ENCODE data around the gene CARD16.

Gene CARD16

GRCh38 chr11:105054723-105055493 lies 9.8 kb upstream of the CARD16 start (continued):
- TF ChIP-seq TCF4 (CRISPR knock-in tag; IDR thresholded peaks at IDR 0.05; ENCODE audit: borderline replicate concordance): no peak

- no peak for TF ChIP-seq GLIS3 (CRISPR knock-in tag; IDR thresholded peaks at IDR 0.05)
- no peak for TF ChIP-seq PPARA (CRISPR knock-in tag; IDR thresholded peaks at IDR 0.05; ENCODE audit: borderline replicate concordance)
- TF ChIP-seq ZNF565 (CRISPR knock-in tag; conservative IDR thresholded peaks at IDR 0.05; ENCODE audit: low read depth): no peak
- TF ChIP-seq ZNF8 (CRISPR knock-in tag; IDR thresholded peaks at IDR 0.05): no peak
- no peak for TF ChIP-seq TOX (CRISPR knock-in tag; IDR thresholded peaks at IDR 0.05; ENCODE audit: borderline replicate concordance)
- no peak for TF ChIP-seq ESRRG (CRISPR knock-in tag; IDR thresholded peaks at IDR 0.05)
- no peak for ATAC-seq
These were observed 7.4 kb upstream of the CARD16 start for GRCh38 chr11:105052487-105052886.

GRCh38 chr11:105051559-105051958 lies 6.4 kb upstream of the CARD16 start:
- no peak for TF ChIP-seq RARB (CRISPR knock-in tag; IDR thresholded peaks at IDR 0.05)
- no peak for TF ChIP-seq CSDC2 (CRISPR knock-in tag; IDR thresholded peaks at IDR 0.05)
- TF ChIP-seq PPARA (CRISPR knock-in tag; IDR thresholded peaks at IDR 0.05; ENCODE audit: borderline replicate concordance): no peak
- no peak for TF ChIP-seq PATZ1 (CRISPR knock-in tag; IDR thresholded peaks at IDR 0.05; ENCODE audit: borderline replicate concordance)
- TF ChIP-seq OSR1 (CRISPR knock-in tag; IDR thresholded peaks at IDR 0.05): no peak
- TF ChIP-seq SNAI2 (CRISPR knock-in tag; IDR thresholded peaks at IDR 0.05): no peak
- ATAC-seq: no peak

GRCh38 chr11:105049481-105049880 lies 4.3 kb upstream of the CARD16 start:
- TF ChIP-seq SNAI2 (CRISPR knock-in tag; IDR thresholded peaks at IDR 0.05) (no peak), CREB5 (CRISPR knock-in tag; IDR thresholded peaks at IDR 0.05; ENCODE audit: low read depth) (no peak), PATZ1 (CRISPR knock-in tag; IDR thresholded peaks at IDR 0.05; ENCODE audit: borderline replicate concordance) (no peak), ZC3H10 (CRISPR knock-in tag; IDR thresholded peaks at IDR 0.05) (no peak), CSRNP3 (CRISPR knock-in tag; IDR thresholded peaks at IDR 0.05) (no peak), TSHZ2 (CRISPR knock-in tag; IDR thresholded peaks at IDR 0.05) (no peak), TOX (CRISPR knock-in tag; IDR thresholded peaks at IDR 0.05; ENCODE audit: borderline replicate concordance) (no peak), RARB (CRISPR knock-in tag; IDR thresholded peaks at IDR 0.05) (no peak), ZNF70 (CRISPR knock-in tag; IDR thresholded peaks at IDR 0.05) (no peak), ZNF8 (CRISPR knock-in tag; IDR thresholded peaks at IDR 0.05) (no peak), ZNF565 (CRISPR knock-in tag; conservative IDR thresholded peaks at IDR 0.05; ENCODE audit: low read depth) (no peak), ARNTL (CRISPR knock-in tag; IDR thresholded peaks at IDR 0.05; ENCODE audit: borderline replicate concordance, low read depth) (no peak), GLIS3 (CRISPR knock-in tag; IDR thresholded peaks at IDR 0.05) (no peak), TCF4 (CRISPR knock-in tag; IDR thresholded peaks at IDR 0.05; ENCODE audit: borderline replicate concordance) (no peak), OSR1 (CRISPR knock-in tag; IDR thresholded peaks at IDR 0.05) (no peak), BACH2 (CRISPR knock-in tag; IDR thresholded peaks at IDR 0.05; ENCODE audit: borderline replicate concordance) (no peak), ESRRG (CRISPR knock-in tag; IDR thresholded peaks at IDR 0.05) (no peak)
- ATAC-seq: no peak

All from SK-N-SH treated with all-trans-retinoic acid at 6 μM for 48 hours (cell line).